Neural progenitor cell (in vitro differentiated cells): Measurements from ENCODE around the gene SLIT1. TPM values are rescaled to one million over a fixed set of nuclear protein-coding genes. Genes with fewer than 3 reads are reported as not detected.
A peak's percentile ranks its signal among the peaks of the same experiment; 100 is the strongest.

Experiments used
- DNase-seq: peaks from one replicate; pipeline ENCODE4 v3.0.0-alpha.2; 2016; ENCODE audit warnings: low spot score
- H2AFZ ChIP-seq: fragments of 200-600 bp; sonication (generic); replicated peaks from 2 replicates; pipeline ENCODE4 v1.6.1; 2016; ENCODE audit warnings: antibody characterized with exemption
- H3F3A ChIP-seq: fragments of 200-600 bp; sonication (generic); 2 replicates; pipeline ENCODE4 v1.6.1; 2016; ENCODE audit warnings: antibody characterized with exemption, low read depth
- H3K27ac ChIP-seq: fragments of 200-600 bp; sonication (generic); 2 replicates; pipeline ENCODE4 v1.5.1; 2016; ENCODE audit warnings: mild to moderate bottlenecking
- H3K27me3 ChIP-seq: fragments of 200-600 bp; sonication (generic); 2 replicates; pipeline ENCODE4 v1.6.1; 2016; ENCODE audit warnings: mild to moderate bottlenecking, moderate library complexity
- H3K36me3 ChIP-seq: fragments of 200-600 bp; sonication (generic); 2 replicates; pipeline ENCODE4 v1.5.1; 2016
- H3K4me1 ChIP-seq: fragments of 200-600 bp; sonication (generic); 2 replicates; pipeline ENCODE4 v1.6.1; 2016; ENCODE audit warnings: mixed run types
- H3K4me2 ChIP-seq: fragments of 200-600 bp; sonication (generic); 2 replicates; pipeline ENCODE4 v1.6.1; 2016
- H3K4me3 ChIP-seq: fragments of 200-600 bp; sonication (generic); 2 replicates; pipeline ENCODE4 v1.5.1; 2016
- H3K79me2 ChIP-seq: fragments of 200-600 bp; sonication (generic); 2 replicates; pipeline ENCODE4 v1.6.1; 2016; ENCODE audit warnings: low read depth
- H3K9ac ChIP-seq: fragments of 200-600 bp; sonication (generic); 2 replicates; pipeline ENCODE4 v1.6.1; 2016
- H3K9me3 ChIP-seq: fragments of 200-600 bp; sonication (generic); 2 replicates; pipeline ENCODE4 v1.5.1; 2016; ENCODE audit warnings: low read depth
- H4K20me1 ChIP-seq: fragments of 200-600 bp; sonication (generic); 2 replicates; pipeline ENCODE4 v1.6.1; 2016; ENCODE audit warnings: low read depth
- H3K27ac Mint-ChIP-seq: 3 replicates; pipeline ENCODE4 v1.8.0; 2021; ENCODE audit warnings: mixed read lengths
- H3K27me3 Mint-ChIP-seq: 2 replicates; pipeline ENCODE4 v1.8.0; 2022; ENCODE audit warnings: low read depth, mild to moderate bottlenecking, inconsistent platforms, moderate library complexity, mixed read lengths; ENCODE audit not compliant: insufficient read depth
- H3K36me3 Mint-ChIP-seq: 3 replicates; pipeline ENCODE4 v1.8.0; 2021; ENCODE audit warnings: mixed read lengths
- H3K4me1 Mint-ChIP-seq: 3 replicates; pipeline ENCODE4 v1.8.0; 2021; ENCODE audit warnings: mixed read lengths
- H3K4me3 Mint-ChIP-seq: 3 replicates; pipeline ENCODE4 v1.8.0; 2021; ENCODE audit warnings: mild to moderate bottlenecking, moderate library complexity, mixed read lengths
- H3K9me3 Mint-ChIP-seq: 3 replicates; pipeline ENCODE4 v1.8.0; 2020; ENCODE audit warnings: mixed read lengths
- EZH2 ChIP-seq: fragments of 200-600 bp; sonication (generic); IDR thresholded peaks from 2 replicates; pipeline ENCODE4 v1.6.1; 2017; ENCODE audit warnings: antibody characterized with exemption, mild to moderate bottlenecking, moderate library complexity
- EZH2phosphoT487 ChIP-seq: fragments of 200-600 bp; sonication (generic); IDR thresholded peaks from 2 replicates; pipeline ENCODE4 v1.6.1; 2017; ENCODE audit warnings: antibody characterized with exemption
- total RNA-seq: library from RNA; depleted of rRNA; stranded (reverse); fragments of >200 nt; gene quantifications from 2 replicates; pipeline ENCODE4 v1.2.3, GENCODE V29; 2015; ENCODE audit warnings: low replicate concordance
- TF ChIP-seq, protein P1 (sequence below): fragments of 200-600 bp; sonication (generic); IDR thresholded peaks from 2 replicates; pipeline ENCODE4 v1.5.1; 2017; ENCODE audit warnings: antibody characterized with exemption, mild to moderate bottlenecking

SLIT1 gene
- total RNA-seq, 1 donor from 2014 or later, result 0.92 TPM

DNA sequence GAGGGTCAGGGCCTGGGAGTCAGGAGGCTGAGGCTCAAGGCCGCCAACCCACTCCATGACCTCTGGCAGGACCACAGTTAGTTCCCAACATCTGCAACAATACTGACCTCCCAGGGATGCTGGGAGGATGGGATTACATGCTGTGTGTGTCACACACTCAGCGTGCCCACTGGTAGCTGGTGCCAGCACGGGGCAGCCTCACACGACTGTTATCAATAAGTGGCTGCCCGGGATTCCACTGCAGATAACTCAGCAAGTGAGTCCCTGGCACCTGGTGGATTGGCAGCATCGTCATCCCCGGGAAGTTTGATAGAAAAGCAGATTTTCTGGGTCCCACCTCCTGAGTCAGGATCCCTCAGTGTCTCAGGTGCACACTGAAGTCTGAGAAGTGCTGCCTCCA is 110.3 kb downstream of the SLIT1 start:
- peaks cover 21% of the 10 kb centered on the region for H3K4me1 ChIP-seq
- no peaks in the 10 kb centered on the region for H3K79me2 ChIP-seq
- H3F3A ChIP-seq, result peaks cover 10% of the 10 kb centered on the region
- TF ChIP-seq, protein P1, sequence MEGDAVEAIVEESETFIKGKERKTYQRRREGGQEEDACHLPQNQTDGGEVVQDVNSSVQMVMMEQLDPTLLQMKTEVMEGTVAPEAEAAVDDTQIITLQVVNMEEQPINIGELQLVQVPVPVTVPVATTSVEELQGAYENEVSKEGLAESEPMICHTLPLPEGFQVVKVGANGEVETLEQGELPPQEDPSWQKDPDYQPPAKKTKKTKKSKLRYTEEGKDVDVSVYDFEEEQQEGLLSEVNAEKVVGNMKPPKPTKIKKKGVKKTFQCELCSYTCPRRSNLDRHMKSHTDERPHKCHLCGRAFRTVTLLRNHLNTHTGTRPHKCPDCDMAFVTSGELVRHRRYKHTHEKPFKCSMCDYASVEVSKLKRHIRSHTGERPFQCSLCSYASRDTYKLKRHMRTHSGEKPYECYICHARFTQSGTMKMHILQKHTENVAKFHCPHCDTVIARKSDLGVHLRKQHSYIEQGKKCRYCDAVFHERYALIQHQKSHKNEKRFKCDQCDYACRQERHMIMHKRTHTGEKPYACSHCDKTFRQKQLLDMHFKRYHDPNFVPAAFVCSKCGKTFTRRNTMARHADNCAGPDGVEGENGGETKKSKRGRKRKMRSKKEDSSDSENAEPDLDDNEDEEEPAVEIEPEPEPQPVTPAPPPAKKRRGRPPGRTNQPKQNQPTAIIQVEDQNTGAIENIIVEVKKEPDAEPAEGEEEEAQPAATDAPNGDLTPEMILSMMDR, result no peak
- TF ChIP-seq EZH2phosphoT487 (no peak), EZH2 (no peak)
- H3K27ac ChIP-seq, result no peak overlapping the region
- Mint-ChIP-seq H3K9me3 (no peaks in the 10 kb centered on the region), H3K27me3 (peaks cover 42% of the 10 kb centered on the region), H3K27ac (no peak overlapping the region), H3K4me3 (no peak overlapping the region), H3K36me3 (no peaks in the 10 kb centered on the region), H3K4me1 (peaks cover 18% of the 10 kb centered on the region)
- no peak for DNase-seq
- no peaks in the 10 kb centered on the region for H3K9me3 ChIP-seq
- no peak overlapping the region for H3K4me3 ChIP-seq
- no peaks in the 10 kb centered on the region for H3K36me3 ChIP-seq
- H3K27me3 ChIP-seq, result peaks cover 19% of the 10 kb centered on the region
- H2AFZ ChIP-seq, result no peak overlapping the region
- no peak overlapping the region for H3K4me2 ChIP-seq
- H4K20me1 ChIP-seq, result peaks cover 32% of the 10 kb centered on the region
- no peak overlapping the region for H3K9ac ChIP-seq

DNA sequence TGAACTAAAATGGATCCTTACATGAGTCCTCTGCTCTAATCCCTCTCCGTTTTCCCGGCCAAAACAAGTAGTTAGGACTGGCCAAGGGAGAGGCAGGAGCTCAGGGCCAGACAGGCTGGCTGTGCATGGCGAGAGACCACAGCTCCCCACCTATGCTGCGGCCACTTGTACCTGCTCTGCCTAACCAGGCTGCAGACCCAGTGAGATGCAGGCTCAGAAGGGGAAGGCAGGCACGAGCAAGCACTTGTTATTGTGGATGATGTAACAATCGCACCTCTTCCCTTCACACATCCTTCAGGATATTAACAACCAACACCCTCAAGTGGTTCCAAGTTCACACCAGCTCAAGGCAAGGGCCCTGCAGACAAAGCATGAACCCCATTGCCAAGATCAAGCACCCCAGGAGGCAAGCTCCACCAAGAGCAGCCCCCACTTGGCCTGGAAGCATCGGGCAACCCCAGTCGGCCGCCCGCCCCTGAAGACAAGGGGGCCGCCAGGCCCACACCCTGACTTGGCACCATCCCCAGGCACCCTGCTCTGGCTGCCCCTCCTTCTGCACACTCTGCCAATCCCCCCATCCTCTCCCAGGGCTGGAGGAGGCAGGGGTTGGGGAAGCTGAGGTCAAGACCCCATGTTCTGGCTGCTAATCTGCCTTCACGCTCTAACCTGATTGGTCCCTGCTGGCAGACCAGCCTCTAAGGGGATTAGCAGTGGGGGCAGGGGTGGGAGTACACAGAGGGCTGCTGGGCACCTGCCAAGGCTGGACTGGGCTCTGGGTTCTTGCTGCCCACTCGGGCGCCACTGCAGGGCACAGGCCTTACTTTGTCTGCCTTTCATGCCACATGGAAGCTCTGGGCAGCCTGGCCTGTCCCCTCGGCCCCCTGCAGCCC is 111.3 kb downstream of the SLIT1 start:
- Histone ChIP-seq H2AFZ (no peak overlapping the region), H4K20me1 (peaks cover 23% of the 10 kb centered on the region), H3K9me3 (no peaks in the 10 kb centered on the region), H3K27ac (no peak overlapping the region), H3K79me2 (no peaks in the 10 kb centered on the region), H3K4me3 (no peak overlapping the region), H3K4me2 (peak overlapping the region; percentile 38), H3K27me3 (peaks cover 19% of the 10 kb centered on the region), H3F3A (peaks cover 4% of the 10 kb centered on the region), H3K4me1 (peaks cover 12% of the 10 kb centered on the region), H3K36me3 (no peaks in the 10 kb centered on the region), H3K9ac (no peak overlapping the region)
- Mint-ChIP-seq H3K9me3 (no peaks in the 10 kb centered on the region), H3K27me3 (peaks cover 42% of the 10 kb centered on the region), H3K4me1 (peaks cover 22% of the 10 kb centered on the region), H3K36me3 (no peaks in the 10 kb centered on the region), H3K4me3 (no peak overlapping the region), H3K27ac (no peak overlapping the region)
- TF ChIP-seq EZH2 (no peak), EZH2phosphoT487 (no peak)
- TF ChIP-seq, protein P1, result no peak
- DNase-seq, result peak; percentile 72

DNA sequence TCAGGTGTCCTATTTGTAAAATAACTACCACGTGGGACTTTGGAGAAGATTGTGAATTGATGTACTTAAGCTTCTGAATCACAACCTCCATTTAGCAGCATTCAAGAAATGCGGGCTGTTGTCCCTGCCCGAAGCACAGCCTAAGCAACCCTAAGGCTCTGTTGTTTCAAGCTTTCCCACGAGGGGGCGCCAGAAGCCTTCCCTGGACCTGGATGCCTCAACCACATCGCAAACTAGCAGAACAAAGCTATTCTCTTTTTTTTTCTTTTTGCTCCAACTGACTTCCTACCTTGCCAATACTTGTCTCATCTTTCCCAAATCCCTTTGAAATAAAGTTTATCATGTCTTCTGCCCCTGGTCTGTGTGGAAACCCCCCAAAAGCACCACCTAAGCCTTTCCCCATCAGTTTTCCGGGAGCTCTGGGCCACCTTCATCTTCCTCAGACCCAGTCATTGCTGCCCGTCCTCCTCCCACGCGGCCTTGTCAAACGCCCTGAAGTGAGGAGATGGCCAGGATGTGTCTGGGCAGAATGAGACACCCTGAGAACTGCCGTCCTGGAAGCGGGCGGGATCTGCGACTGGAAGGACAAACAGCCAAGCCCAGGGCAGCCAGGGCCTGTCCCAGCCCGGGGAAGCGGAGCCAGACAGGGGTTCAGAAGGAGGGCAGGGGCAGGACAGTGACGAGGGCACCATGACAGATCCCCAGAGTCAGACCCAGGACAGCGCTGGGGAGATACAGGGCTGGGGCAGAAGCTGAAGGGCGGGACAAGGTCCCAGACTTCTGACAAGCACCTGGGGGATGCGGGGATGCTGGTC is 112.7 kb downstream of the SLIT1 start:
- Histone ChIP-seq H3K36me3 (no peaks in the 10 kb centered on the region), H3K4me3 (no peak overlapping the region), H3K27ac (no peak overlapping the region), H3K9me3 (no peaks in the 10 kb centered on the region), H3K27me3 (peaks cover 19% of the 10 kb centered on the region), H3K4me2 (no peak overlapping the region), H3K79me2 (no peaks in the 10 kb centered on the region), H2AFZ (no peak overlapping the region), H3K4me1 (peaks cover 11% of the 10 kb centered on the region), H3K9ac (no peak overlapping the region), H3F3A (no peaks in the 10 kb centered on the region), H4K20me1 (peaks cover 12% of the 10 kb centered on the region)
- no peak for TF ChIP-seq EZH2phosphoT487
- no peak for TF ChIP-seq EZH2
- TF ChIP-seq, protein P1, result peak; percentile 98
- Mint-ChIP-seq H3K27ac (no peak overlapping the region), H3K9me3 (no peaks in the 10 kb centered on the region), H3K27me3 (peaks cover 38% of the 10 kb centered on the region), H3K4me3 (no peak overlapping the region), H3K36me3 (no peaks in the 10 kb centered on the region), H3K4me1 (peaks cover 22% of the 10 kb centered on the region)
- DNase-seq, result peak; percentile 83
